Activated naive CD4-positive, alpha-beta T cell treated with anti-CD3 and anti-CD28 coated beads, Interleukin-2, amount 50 U/mL, for 72 hours (primary cell): ENCODE measurements around the gene UBE2G1. TPM values are rescaled to one million over a fixed set of nuclear protein-coding genes. Genes with fewer than 3 reads are reported as not detected.
"Not testable (repeated sequence)": the region's sequence is repeated elsewhere in the genome, so short reads cannot be mapped to it uniquely, and the experiment has no call there.

ENCODE experiments used
- ATAC-seq, 2 donors: fragments of 150-1000 bp; cut with Tn5 transposase; 2 replicates each; pipeline ENCODE4 v1.10.0; 2021; ENCODE audit warnings: mild to moderate bottlenecking in 2 of 2, moderate library complexity in 2 of 2
- DNase-seq, 2 donors: peaks; one replicate each; pipeline ENCODE4 v3.0.0; 2021 to 2022; ENCODE audit warnings: low spot score in 2 of 2
- H3K27ac Mint-ChIP-seq, 2 donors: one replicate each; pipeline ENCODE4 v1.8.0; 2022; ENCODE audit warnings: mild to moderate bottlenecking in 2 of 2, mixed read lengths in 2 of 2
- H3K36me3 Mint-ChIP-seq, 2 donors: one replicate each; pipeline ENCODE4 v1.8.0; 2022; ENCODE audit warnings: mixed read lengths in 2 of 2
- H3K9me3 Mint-ChIP-seq, 2 donors: one replicate each; pipeline ENCODE4 v1.8.0; 2022; ENCODE audit warnings: mixed read lengths in 2 of 2
- total RNA-seq, 2 donors: library from RNA; stranded (reverse); gene quantifications; one replicate each; pipeline ENCODE4 v1.2.3, GENCODE V29; 2022

The UBE2G1 gene
- total RNA-seq, 2 donors from 2014 or later: 57.9 to 68.1 TPM

DNA sequence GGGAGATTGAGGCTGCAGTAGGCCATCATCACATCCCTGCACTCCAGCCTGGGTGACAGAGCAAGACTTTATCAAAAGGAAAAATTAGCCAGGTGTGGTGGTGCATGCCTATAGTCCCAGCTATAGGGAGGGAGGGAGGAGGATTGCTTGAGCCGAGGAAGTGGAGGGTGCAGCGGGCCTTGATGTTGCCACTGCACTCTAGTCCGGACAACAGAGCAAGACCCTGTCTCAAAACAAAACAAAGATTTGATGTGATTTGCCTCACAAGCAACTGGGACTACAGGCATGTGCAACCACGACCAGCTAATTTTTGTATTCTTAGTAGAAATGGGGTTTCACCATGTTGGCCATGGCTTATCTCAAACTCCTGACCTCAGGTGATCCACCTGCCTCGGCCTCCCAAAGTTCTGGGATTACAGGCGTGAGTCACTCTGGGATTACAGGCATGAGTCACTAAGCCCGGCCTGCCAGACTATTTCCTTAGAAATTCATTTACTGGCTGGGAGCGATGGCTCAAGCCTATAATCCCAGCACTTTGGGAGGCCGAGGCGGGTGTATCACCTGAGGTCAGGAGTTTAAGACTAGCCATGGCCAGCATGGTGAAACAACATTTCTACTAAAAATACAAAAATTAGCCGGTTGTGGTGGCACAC, 11.5 kb downstream of the UBE2G1 start:
- H3K9me3 Mint-ChIP-seq: no peaks in the 10 kb centered on the region
- no peaks in the 10 kb centered on the region for H3K36me3 Mint-ChIP-seq
- DNase-seq (no peak), ATAC-seq (peak in 1 of 2 donors; percentile 28)
- H3K27ac Mint-ChIP-seq: no peak overlapping the region

- Mint-ChIP-seq H3K36me3 (no peaks in the 10 kb centered on the region), H3K9me3 (no peaks in the 10 kb centered on the region), H3K27ac (no peak overlapping the region)
- ATAC-seq: no peak
- no peak for DNase-seq
Observed at GRCh38 chr17:4354206-4354605, 12.3 kb downstream of the UBE2G1 start.

DNA sequence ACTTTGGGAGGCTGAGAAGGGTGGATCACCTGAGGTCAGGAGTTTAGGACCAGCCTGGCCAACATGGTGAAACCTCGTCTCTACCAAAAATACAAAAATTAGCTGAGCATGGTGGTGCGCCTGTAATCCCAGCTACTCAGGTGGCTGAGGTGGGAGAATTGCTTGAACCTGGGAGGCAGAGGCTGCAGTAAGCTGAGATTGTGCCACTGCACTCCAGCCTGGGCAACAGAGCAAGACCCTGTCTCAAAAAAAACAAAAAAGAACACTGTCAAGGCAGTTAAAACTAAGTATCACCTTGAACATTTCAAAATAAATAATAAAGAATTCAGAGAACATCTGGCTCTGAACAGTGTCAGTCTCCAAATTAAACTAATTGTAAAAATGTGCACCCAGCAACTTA, 16.3 kb downstream of the UBE2G1 start:
- not testable (repeated sequence) for ATAC-seq, H3K36me3 Mint-ChIP-seq, H3K27ac Mint-ChIP-seq, H3K9me3 Mint-ChIP-seq, DNase-seq

DNA sequence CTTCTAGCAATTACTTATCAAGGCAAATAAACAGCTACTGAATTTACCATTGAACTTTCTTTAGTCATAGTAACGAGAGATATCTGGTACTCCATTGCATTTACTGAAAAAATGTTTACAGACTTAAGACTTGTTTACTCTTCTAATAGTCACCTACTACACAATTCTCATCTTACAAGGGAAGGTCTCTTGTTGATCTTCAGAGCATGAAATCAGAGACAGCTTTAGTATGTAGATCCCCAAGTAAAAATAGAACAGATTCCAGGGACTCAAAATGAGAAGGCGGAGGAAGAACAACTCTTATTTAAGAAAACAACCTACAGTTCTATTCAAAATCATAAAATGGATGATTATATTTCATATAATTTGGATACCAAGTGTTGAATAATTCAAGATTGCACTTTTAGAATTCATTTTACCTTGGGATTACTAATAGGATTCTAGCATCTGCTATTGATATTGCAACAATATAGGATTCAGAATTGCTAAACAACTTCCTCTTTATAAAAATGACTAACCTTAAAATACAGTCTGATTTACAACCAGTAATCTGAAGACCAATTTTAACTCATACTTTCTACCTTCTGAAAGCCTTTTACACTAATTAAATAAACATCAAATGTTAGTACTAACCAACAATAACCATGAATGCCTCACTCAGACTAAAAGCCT, 20.8 kb downstream of the UBE2G1 start:
- Mint-ChIP-seq H3K9me3 (no peaks in the 10 kb centered on the region), H3K36me3 (no peaks in the 10 kb centered on the region), H3K27ac (no peak overlapping the region)
- no peak for ATAC-seq
- no peak for DNase-seq

DNA sequence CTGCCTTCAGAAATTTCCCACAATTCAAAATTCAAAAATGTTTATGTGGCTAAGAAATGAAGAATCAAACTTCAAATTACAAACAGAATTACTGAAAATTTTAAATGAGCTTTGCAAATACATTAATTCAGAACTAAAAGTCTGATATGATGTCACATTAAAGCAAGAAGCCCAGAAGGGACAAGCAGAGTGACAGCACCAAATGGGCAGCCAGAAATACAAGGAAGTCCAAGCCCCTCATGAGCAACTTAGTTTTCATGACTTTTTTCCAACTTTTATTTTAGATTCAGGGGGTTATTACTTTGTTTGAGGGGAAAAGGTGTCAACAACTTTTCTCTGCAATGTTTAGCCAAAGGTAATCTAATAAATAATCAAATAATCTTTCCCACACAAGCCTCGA, 21.5 kb downstream of the UBE2G1 start:
- no peak overlapping the region for H3K27ac Mint-ChIP-seq
- no peak for DNase-seq

DNA sequence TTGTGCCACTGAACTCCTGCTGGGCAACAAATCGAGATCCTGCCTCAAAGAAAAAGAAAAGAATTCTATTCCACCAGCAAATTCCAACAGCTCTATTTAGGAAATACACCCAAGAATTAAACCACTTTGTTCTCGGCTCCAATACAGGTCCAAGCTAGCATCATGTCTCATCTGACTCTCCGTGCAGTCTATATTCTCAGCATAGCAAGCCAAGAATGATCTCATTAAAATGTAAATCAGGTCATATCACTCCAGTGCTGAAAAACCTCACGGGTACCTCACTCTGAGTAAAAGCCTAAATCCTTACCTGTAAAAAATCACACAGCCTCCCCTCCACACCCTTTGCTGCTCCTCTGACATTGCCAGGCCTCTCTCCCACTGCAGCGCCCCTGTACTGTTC, 23.9 kb downstream of the UBE2G1 start:
- DNase-seq (no peak), ATAC-seq (no peak)
- H3K9me3 Mint-ChIP-seq: no peaks in the 10 kb centered on the region
- H3K27ac Mint-ChIP-seq: no peak overlapping the region
- H3K36me3 Mint-ChIP-seq: no peaks in the 10 kb centered on the region

More for the DNA sequence above, 21.5 kb downstream of the UBE2G1 start:
- ATAC-seq: no peak
- Mint-ChIP-seq H3K36me3 (no peaks in the 10 kb centered on the region), H3K9me3 (no peaks in the 10 kb centered on the region)

- no peak for DNase-seq
Observed at GRCh38 chr17:4341616-4341977, 24.9 kb downstream of the UBE2G1 start.

DNA sequence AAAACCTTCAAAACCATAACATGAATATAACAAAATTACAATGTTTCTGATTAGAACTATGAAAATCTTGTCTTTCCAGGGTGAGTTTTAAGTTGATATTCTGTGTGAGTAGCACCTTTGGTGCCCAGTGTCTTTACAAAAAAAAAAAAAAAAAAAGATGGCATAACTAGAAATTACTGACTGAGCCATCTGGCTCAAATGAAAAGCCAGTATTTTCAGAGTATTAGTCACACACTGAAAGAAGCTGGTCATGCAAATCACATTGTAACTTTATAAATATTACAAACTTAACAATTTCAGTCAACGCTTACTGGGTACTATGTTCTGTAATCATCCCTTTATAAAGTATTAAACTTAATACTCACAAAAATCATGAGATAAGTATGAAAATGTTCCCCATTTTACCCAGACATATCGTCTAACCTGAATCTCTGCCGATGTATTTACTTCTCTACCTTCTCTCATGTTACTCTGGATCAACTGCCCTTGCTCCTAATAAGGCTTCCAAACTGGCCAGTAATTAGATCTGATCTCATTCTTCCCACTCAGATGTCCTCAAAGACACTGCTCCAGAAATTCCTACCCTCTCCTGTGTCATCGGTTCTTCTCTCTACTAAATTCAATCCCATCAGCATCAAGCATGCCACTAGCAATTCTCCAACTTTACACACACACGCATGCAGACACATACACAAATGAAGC, 25.4 kb downstream of the UBE2G1 start:
- DNase-seq (no peak), ATAC-seq (peak in 1 of 2 donors; percentile 20)
- no peaks in the 10 kb centered on the region for H3K36me3 Mint-ChIP-seq

More at GRCh38 chr17:4341616-4341977, 24.9 kb downstream of the UBE2G1 start:
- H3K36me3 Mint-ChIP-seq: no peaks in the 10 kb centered on the region
- H3K27ac Mint-ChIP-seq: no peak overlapping the region
- H3K9me3 Mint-ChIP-seq: no peaks in the 10 kb centered on the region
- no peak for ATAC-seq

DNA sequence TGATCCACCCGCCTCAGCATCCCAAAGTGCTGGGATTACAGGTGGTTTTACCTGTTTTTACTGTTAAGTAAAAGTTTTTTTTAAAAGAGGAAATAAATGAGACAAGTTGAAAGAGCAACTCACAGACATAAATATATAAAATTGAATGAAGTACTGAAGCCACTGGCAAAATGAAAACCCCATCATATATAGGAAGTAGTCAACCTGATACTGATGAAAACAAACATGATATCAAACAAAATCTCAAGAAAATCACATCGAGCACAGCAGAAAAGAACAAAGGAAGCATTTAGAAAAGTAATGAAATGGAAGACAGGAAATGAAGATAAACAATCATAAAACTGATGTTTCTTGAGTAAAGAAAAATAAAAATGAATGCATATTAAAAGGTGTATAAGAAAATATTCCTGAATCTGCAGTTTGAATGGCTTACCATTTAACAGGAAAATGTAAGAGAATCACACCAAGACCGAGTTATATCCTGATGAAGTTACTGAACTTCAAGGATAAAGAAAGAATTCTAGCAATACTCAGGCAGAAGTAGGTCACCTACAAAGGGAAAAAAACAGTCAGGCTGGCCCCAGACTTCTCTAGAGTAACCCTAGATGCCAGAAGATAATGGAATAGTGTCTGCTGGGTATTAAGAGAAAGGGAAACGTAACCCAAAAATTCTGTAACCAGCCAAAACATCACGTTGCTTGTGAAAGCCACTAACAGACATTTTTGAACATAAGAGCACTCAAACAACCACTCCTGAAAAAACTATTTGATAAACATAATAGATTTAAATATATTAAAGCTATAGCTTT, 31.5 kb downstream of the UBE2G1 start:
- Mint-ChIP-seq H3K36me3 (peaks cover 0 to 6% of the 10 kb centered on the region in 2 donors), H3K27ac (peak overlapping the region in 1 of 2 donors; percentile 56), H3K9me3 (no peaks in the 10 kb centered on the region)
- no peak for ATAC-seq
- DNase-seq: no peak

More for the DNA sequence above, 25.4 kb downstream of the UBE2G1 start:
- Mint-ChIP-seq H3K9me3 (no peaks in the 10 kb centered on the region), H3K27ac (no peak overlapping the region)

GRCh38 chr17:4334332-4334731, 32.1 kb downstream of the UBE2G1 start:
- no peaks in the 10 kb centered on the region for H3K9me3 Mint-ChIP-seq
- ATAC-seq (no peak), DNase-seq (no peak)
- H3K27ac Mint-ChIP-seq: peak overlapping the region in 1 of 2 donors; percentile 56
- peaks cover 0 to 12% of the 10 kb centered on the region in 2 donors for H3K36me3 Mint-ChIP-seq

DNA sequence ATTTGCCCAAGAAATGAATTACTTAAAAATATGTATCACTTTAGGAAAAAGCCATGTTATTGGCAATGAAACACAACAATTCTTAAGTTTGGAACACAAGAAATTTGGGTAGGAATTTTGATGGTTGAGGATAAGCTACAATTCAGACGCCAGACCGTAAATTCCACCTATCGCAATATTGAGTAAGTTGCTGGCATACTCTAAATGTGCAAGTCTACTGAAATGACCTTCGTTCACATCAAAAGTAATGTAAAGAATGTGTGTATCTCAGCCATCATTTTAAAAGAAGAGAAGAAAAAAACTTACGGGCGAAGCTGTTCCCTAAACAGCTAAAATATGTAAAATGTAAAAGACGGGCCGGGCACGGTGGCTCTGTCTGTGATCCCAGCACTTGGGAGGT, 33.4 kb downstream of the UBE2G1 start:
- H3K36me3 Mint-ChIP-seq: peaks cover 0 to 21% of the 10 kb centered on the region in 2 donors
- ATAC-seq (no peak), DNase-seq (no peak)
- H3K9me3 Mint-ChIP-seq: no peaks in the 10 kb centered on the region
- H3K27ac Mint-ChIP-seq: peak overlapping the region; percentile 50 to 70

GRCh38 chr17:4332296-4332970, 34.0 kb downstream of the UBE2G1 start:
- peaks cover 0 to 5% of the 10 kb centered on the region in 2 donors for H3K9me3 Mint-ChIP-seq
- ATAC-seq (no peak), DNase-seq (no peak)
- H3K27ac Mint-ChIP-seq: peak overlapping the region; percentile 25 to 50
- H3K36me3 Mint-ChIP-seq: peaks cover 0 to 27% of the 10 kb centered on the region in 2 donors

GRCh38 chr17:4331614-4332013, 34.9 kb downstream of the UBE2G1 start:
- ATAC-seq: no peak
- Mint-ChIP-seq H3K9me3 (peaks cover 0 to 6% of the 10 kb centered on the region in 2 donors), H3K36me3 (peaks cover 0 to 32% of the 10 kb centered on the region in 2 donors), H3K27ac (no peak overlapping the region)
- no peak for DNase-seq

GRCh38 chr17:4329838-4330237, 36.6 kb downstream of the UBE2G1 start:
- ATAC-seq (peak in 1 of 2 donors; percentile 52), DNase-seq (no peak)
- Mint-ChIP-seq H3K36me3 (peaks cover 7 to 41% of the 10 kb centered on the region in 2 donors), H3K27ac (no peak overlapping the region), H3K9me3 (peaks cover 7 to 11% of the 10 kb centered on the region in 2 donors)

- Mint-ChIP-seq H3K36me3 (peaks cover 7 to 41% of the 10 kb centered on the region in 2 donors), H3K27ac (no peak overlapping the region), H3K9me3 (peaks cover 7 to 11% of the 10 kb centered on the region in 2 donors)
- no peak for ATAC-seq
- DNase-seq: no peak
Observed at GRCh38 chr17:4327606-4328005, 38.9 kb downstream of the UBE2G1 start.

DNA sequence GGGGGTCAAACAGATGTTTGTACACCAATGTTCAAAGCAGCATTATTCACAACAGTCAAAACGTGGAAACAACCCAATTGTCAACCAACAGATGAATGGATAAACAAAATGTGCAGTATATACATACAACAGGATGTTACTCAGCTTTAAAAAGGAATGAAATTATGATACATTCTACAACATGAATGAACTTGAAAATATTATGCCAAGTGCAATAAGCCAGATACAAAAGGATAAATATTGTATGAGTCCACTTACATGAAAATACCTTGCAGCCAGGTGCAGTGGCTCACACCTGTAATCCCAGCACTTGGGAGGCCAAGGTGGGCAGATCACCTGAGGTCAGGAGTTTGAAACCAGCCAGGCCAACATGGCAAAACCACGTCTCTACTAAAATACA, 39.9 kb downstream of the UBE2G1 start:
- peaks cover 7 to 41% of the 10 kb centered on the region in 2 donors for H3K36me3 Mint-ChIP-seq
- no peak for ATAC-seq
- peaks cover 7 to 11% of the 10 kb centered on the region in 2 donors for H3K9me3 Mint-ChIP-seq
- peak overlapping the region in 1 of 2 donors; percentile 65 for H3K27ac Mint-ChIP-seq
- no peak for DNase-seq
